ENCODE results near the gene NEBL. TPM values are rescaled to one million over a fixed set of nuclear protein-coding genes. Genes with fewer than 3 reads are reported as not detected.

Gene NEBL
- total RNA-seq, 1 experiment from 2014 or later = 32.3 TPM

DNA sequence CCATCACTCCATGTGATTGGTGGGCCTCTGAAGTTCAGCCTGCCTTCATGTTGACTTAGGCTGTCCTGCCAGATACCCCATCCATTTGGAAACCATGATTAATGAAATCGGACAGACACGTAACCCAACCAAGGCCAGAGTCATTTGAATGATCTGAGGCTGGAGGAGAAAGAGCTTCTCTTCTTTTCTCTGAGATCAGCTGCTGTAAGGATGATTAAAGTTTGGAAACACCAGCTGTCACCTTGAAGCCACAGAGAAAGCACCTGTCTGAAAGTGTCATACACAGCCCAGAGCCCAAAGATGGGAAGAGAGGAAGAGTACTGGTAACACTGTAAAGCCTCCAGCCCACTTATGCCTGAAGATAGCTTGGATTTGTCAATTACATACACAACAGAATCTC lies 22.9 kb downstream of the NEBL start:
- Histone ChIP-seq H3K9me3 (ENCODE audit: control insufficient read depth, insufficient read depth, low read depth, low read length) (no peaks in the 10 kb centered on the region), H3K4me1 (ENCODE audit: control insufficient read depth, insufficient read depth, low read length) (no peaks in the 10 kb centered on the region), H3K36me3 (ENCODE audit: control insufficient read depth, insufficient read depth, low read length) (no peaks in the 10 kb centered on the region), H3K27me3 (ENCODE audit: control insufficient read depth, insufficient read depth, low read length) (no peaks in the 10 kb centered on the region), H3K4me3 (ENCODE audit: low read depth in 2 of 2, low read length in 2 of 2) (no peak overlapping the region), H3K27ac (ENCODE audit: low read length) (no peak overlapping the region)
- CTCF ChIA-PET = no interaction called here
- no peak for ATAC-seq
- no TSS peak for BruUV-seq (replicated peaks)
- TF ChIP-seq SIN3A (IDR thresholded peaks at IDR 0.05; ENCODE audit: borderline replicate concordance, insufficient read depth, low read depth, low read length) (no peak), POLR2AphosphoS5 (IDR thresholded peaks at IDR 0.05; ENCODE audit: low read depth, low read length) (no peak), TCF7L2 (IDR thresholded peaks at IDR 0.05; ENCODE audit: low read depth, low read length) (no peak)
- TF ChIP-seq, protein P1, sequence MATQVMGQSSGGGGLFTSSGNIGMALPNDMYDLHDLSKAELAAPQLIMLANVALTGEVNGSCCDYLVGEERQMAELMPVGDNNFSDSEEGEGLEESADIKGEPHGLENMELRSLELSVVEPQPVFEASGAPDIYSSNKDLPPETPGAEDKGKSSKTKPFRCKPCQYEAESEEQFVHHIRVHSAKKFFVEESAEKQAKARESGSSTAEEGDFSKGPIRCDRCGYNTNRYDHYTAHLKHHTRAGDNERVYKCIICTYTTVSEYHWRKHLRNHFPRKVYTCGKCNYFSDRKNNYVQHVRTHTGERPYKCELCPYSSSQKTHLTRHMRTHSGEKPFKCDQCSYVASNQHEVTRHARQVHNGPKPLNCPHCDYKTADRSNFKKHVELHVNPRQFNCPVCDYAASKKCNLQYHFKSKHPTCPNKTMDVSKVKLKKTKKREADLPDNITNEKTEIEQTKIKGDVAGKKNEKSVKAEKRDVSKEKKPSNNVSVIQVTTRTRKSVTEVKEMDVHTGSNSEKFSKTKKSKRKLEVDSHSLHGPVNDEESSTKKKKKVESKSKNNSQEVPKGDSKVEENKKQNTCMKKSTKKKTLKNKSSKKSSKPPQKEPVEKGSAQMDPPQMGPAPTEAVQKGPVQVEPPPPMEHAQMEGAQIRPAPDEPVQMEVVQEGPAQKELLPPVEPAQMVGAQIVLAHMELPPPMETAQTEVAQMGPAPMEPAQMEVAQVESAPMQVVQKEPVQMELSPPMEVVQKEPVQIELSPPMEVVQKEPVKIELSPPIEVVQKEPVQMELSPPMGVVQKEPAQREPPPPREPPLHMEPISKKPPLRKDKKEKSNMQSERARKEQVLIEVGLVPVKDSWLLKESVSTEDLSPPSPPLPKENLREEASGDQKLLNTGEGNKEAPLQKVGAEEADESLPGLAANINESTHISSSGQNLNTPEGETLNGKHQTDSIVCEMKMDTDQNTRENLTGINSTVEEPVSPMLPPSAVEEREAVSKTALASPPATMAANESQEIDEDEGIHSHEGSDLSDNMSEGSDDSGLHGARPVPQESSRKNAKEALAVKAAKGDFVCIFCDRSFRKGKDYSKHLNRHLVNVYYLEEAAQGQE (IDR thresholded peaks at IDR 0.05; ENCODE audit: insufficient read depth in 1 of 2, low read depth in 2 of 2, low read length in 1 of 2) = no peak
- TF ChIP-seq, protein P2, sequence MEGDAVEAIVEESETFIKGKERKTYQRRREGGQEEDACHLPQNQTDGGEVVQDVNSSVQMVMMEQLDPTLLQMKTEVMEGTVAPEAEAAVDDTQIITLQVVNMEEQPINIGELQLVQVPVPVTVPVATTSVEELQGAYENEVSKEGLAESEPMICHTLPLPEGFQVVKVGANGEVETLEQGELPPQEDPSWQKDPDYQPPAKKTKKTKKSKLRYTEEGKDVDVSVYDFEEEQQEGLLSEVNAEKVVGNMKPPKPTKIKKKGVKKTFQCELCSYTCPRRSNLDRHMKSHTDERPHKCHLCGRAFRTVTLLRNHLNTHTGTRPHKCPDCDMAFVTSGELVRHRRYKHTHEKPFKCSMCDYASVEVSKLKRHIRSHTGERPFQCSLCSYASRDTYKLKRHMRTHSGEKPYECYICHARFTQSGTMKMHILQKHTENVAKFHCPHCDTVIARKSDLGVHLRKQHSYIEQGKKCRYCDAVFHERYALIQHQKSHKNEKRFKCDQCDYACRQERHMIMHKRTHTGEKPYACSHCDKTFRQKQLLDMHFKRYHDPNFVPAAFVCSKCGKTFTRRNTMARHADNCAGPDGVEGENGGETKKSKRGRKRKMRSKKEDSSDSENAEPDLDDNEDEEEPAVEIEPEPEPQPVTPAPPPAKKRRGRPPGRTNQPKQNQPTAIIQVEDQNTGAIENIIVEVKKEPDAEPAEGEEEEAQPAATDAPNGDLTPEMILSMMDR (IDR thresholded peaks at IDR 0.05) = no peak
- in situ Hi-C loops (cut with HindIII; ENCODE audit: low pct_unique_long_range_greater_than_20kb, low sequenced_read_pairs) = no loop called here
- POLR2A ChIA-PET = no interaction called here
- DNase-seq (ENCODE audit: low read depth, low spot score) = no peak
- intact Hi-C loops (cut with micrococcal nuclease; ENCODE audit: unreplicated experiment) = no loop called here

DNA sequence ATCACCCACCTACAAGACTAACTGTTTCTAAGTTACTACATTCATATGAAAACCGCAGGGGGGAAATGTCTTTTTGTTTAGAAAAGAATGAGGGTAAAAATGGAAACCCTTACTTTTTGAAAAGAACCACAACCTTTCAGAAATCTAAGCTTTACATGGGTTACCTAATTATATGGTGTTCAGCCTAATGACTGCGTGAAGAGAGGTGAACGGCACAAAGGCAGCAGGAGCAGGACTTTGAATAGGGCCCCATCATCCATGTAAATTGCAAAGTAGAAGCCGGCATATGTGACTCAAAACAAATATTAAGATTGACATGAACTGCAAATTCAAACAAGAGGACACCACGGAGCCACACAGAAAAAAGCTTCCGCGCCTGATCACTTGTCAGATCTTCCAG lies 25.1 kb downstream of the NEBL start:
- BruUV-seq (replicated peaks) = no TSS peak
- no peak for ATAC-seq
- CTCF ChIA-PET = no interaction called here

More for the DNA sequence above, 25.1 kb downstream of the NEBL start:
- no peak overlapping the region for H3K4me3 ChIP-seq (ENCODE audit: low read depth in 2 of 2, low read length in 2 of 2)
- no peaks in the 10 kb centered on the region for H3K4me1 ChIP-seq (ENCODE audit: control insufficient read depth, insufficient read depth, low read length)
- intact Hi-C loops (cut with micrococcal nuclease; ENCODE audit: unreplicated experiment) (no loop called here), in situ Hi-C loops (cut with HindIII; ENCODE audit: low pct_unique_long_range_greater_than_20kb, low sequenced_read_pairs) (no loop called here)
- no peak overlapping the region for H3K27ac ChIP-seq (ENCODE audit: low read length)
- H3K9me3 ChIP-seq (ENCODE audit: control insufficient read depth, insufficient read depth, low read depth, low read length) = no peaks in the 10 kb centered on the region
- POLR2A ChIA-PET = no interaction called here
- TF ChIP-seq POLR2AphosphoS5 (IDR thresholded peaks at IDR 0.05; ENCODE audit: low read depth, low read length) = no peak
- TF ChIP-seq SIN3A (IDR thresholded peaks at IDR 0.05; ENCODE audit: borderline replicate concordance, insufficient read depth, low read depth, low read length) = no peak
- TF ChIP-seq, protein P2 (IDR thresholded peaks at IDR 0.05) = no peak
- TF ChIP-seq, protein P1 (IDR thresholded peaks at IDR 0.05; ENCODE audit: insufficient read depth in 1 of 2, low read depth in 2 of 2, low read length in 1 of 2) = no peak
- TF ChIP-seq TCF7L2 (IDR thresholded peaks at IDR 0.05; ENCODE audit: low read depth, low read length) = no peak
- DNase-seq (ENCODE audit: low read depth, low spot score) = no peak
- no peaks in the 10 kb centered on the region for H3K36me3 ChIP-seq (ENCODE audit: control insufficient read depth, insufficient read depth, low read length)
- no peaks in the 10 kb centered on the region for H3K27me3 ChIP-seq (ENCODE audit: control insufficient read depth, insufficient read depth, low read length)

Data from Panc1 (cell line).